SU-DHL-6 (cell line): ENCODE data around the gene RYK.

ENCODE experiments used
- H2AFZ ChIP-seq: fragments of 200-600 bp; sonication (generic); 2 replicates; pipeline ENCODE4 v1.6.1; 2014; ENCODE audit warnings: low read depth, mild to moderate bottlenecking, moderate library complexity, mixed read lengths, antibody characterized with exemption, low read length; ENCODE audit not compliant: severe bottlenecking
- H3F3A ChIP-seq: fragments of 200-600 bp; shearing (Covaris generic); 2 replicates; pipeline ENCODE4 v1.6.0; 2016; ENCODE audit warnings: antibody characterized with exemption, mild to moderate bottlenecking; ENCODE audit not compliant: insufficient read depth
- H3K27ac ChIP-seq: fragments of 200-600 bp; sonication (generic); 2 replicates; pipeline ENCODE4 v1.5.1; 2016; ENCODE audit warnings: low read depth, mild to moderate bottlenecking, low read length, moderate library complexity, mixed read lengths
- H3K27me3 ChIP-seq: fragments of 200-600 bp; sonication (generic), shearing (Covaris generic); 2 replicates; pipeline ENCODE4 v1.6.0; 2014; ENCODE audit warnings: mild to moderate bottlenecking, low read length
- H3K36me3 ChIP-seq: fragments of 200-600 bp; sonication (generic); 2 replicates; pipeline ENCODE4 v1.6.1; 2014; ENCODE audit warnings: mild to moderate bottlenecking, low read length, mixed read lengths
- H3K4me2 ChIP-seq: fragments of 300-600, 200-600 bp; shearing (Covaris generic), sonication (generic); 2 replicates; pipeline ENCODE4 v1.6.0; 2014; ENCODE audit warnings: low read length, low read depth, mild to moderate bottlenecking; ENCODE audit not compliant: poor library complexity, severe bottlenecking
- H3K4me3 ChIP-seq: fragments of 200-600 bp; sonication (generic); 2 replicates; pipeline ENCODE4 v1.5.1; 2014; ENCODE audit warnings: antibody characterized with exemption, low read length, mild to moderate bottlenecking, mixed read lengths; ENCODE audit not compliant: insufficient read depth, poor library complexity, severe bottlenecking
- H3K79me2 ChIP-seq: fragments of 200-600 bp; sonication (generic); 2 replicates; pipeline ENCODE4 v1.6.1; 2014; ENCODE audit warnings: mild to moderate bottlenecking, low read length, moderate library complexity; ENCODE audit not compliant: insufficient read depth
- H3K9ac ChIP-seq: fragments of 200-600 bp; sonication (generic); 2 replicates; pipeline ENCODE4 v1.7.0; 2014; ENCODE audit warnings: mild to moderate bottlenecking, low read length
- H3K9me2 ChIP-seq: fragments of 200-600 bp; sonication (generic); replicated peaks from 2 replicates; pipeline ENCODE4 v1.6.1; 2014; ENCODE audit warnings: low read length; ENCODE audit not compliant: insufficient read depth
- H3K9me3 ChIP-seq: fragments of 200-600 bp; sonication (generic); 2 replicates; pipeline ENCODE4 v1.6.1; 2014; ENCODE audit warnings: low read length, mixed read lengths; ENCODE audit not compliant: insufficient read depth
- H4K20me1 ChIP-seq: fragments of 200-600 bp; sonication (generic); 2 replicates; pipeline ENCODE4 v1.6.1; 2014; ENCODE audit warnings: low read depth, mild to moderate bottlenecking, antibody characterized with exemption, low read length, moderate library complexity, mixed read lengths
- EZH2phosphoT487 ChIP-seq: fragments of 200-600 bp; sonication (generic), shearing (Covaris generic); conservative IDR thresholded peaks from 2 replicates; pipeline ENCODE4 v1.6.1; 2018; ENCODE audit warnings: mild to moderate bottlenecking, antibody characterized with exemption, low read length, moderate library complexity, mixed read lengths
- TF ChIP-seq, protein P1 (sequence below): fragments of 200-600 bp; sonication (generic); IDR thresholded peaks from one replicate; pipeline ENCODE4 v1.5.1; 2017; ENCODE audit warnings: antibody characterized with exemption, mild to moderate bottlenecking, low read length, moderate library complexity; ENCODE audit not compliant: insufficient read depth, poor library complexity, severe bottlenecking

Gene RYK

GRCh38 chr3:134148534-134148933, 102.1 kb downstream of the RYK start:
- Histone ChIP-seq H3K9ac (no peak overlapping the region), H3K27ac (no peak overlapping the region), H3K9me2 (no peaks in the 10 kb centered on the region), H3K27me3 (no peaks in the 10 kb centered on the region), H2AFZ (no peak overlapping the region), H3K4me2 (no peak overlapping the region), H3K4me3 (no peak overlapping the region), H3K79me2 (no peaks in the 10 kb centered on the region), H3K9me3 (no peaks in the 10 kb centered on the region), H3F3A (no peaks in the 10 kb centered on the region), H3K36me3 (no peaks in the 10 kb centered on the region), H4K20me1 (no peaks in the 10 kb centered on the region)
- TF ChIP-seq, protein P1, sequence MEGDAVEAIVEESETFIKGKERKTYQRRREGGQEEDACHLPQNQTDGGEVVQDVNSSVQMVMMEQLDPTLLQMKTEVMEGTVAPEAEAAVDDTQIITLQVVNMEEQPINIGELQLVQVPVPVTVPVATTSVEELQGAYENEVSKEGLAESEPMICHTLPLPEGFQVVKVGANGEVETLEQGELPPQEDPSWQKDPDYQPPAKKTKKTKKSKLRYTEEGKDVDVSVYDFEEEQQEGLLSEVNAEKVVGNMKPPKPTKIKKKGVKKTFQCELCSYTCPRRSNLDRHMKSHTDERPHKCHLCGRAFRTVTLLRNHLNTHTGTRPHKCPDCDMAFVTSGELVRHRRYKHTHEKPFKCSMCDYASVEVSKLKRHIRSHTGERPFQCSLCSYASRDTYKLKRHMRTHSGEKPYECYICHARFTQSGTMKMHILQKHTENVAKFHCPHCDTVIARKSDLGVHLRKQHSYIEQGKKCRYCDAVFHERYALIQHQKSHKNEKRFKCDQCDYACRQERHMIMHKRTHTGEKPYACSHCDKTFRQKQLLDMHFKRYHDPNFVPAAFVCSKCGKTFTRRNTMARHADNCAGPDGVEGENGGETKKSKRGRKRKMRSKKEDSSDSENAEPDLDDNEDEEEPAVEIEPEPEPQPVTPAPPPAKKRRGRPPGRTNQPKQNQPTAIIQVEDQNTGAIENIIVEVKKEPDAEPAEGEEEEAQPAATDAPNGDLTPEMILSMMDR, result no peak
- no peak for TF ChIP-seq EZH2phosphoT487

GRCh38 chr3:134147411-134147810, 103.2 kb downstream of the RYK start:
- Histone ChIP-seq H4K20me1 (no peaks in the 10 kb centered on the region), H3K9me3 (no peaks in the 10 kb centered on the region), H3K79me2 (no peaks in the 10 kb centered on the region), H3K27ac (no peak overlapping the region), H3K9me2 (no peaks in the 10 kb centered on the region), H3K36me3 (no peaks in the 10 kb centered on the region), H3K4me3 (no peak overlapping the region), H3K9ac (no peak overlapping the region), H3F3A (no peaks in the 10 kb centered on the region), H2AFZ (no peak overlapping the region), H3K27me3 (no peaks in the 10 kb centered on the region), H3K4me2 (no peak overlapping the region)
- no peak for TF ChIP-seq EZH2phosphoT487
- TF ChIP-seq, protein P1, result no peak

DNA sequence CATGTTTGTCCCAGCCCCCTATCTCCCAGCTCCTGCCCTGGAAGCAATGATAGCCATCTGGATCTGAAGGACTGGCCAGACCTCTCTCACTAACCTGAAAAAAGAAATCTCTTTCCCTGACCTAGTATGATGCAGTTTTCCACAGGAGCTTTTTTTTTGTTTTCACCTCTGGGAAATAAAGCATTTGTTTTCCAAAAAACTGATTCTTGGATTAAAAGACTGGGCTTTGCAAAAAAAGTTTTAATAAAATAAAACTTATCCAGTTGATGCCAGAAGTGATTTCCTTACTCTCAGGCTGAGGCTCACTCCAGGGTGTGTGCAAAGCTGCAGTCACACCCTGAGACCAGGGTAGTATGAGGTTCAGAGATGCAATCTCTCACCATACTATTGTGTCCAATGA, 104.0 kb downstream of the RYK start:
- no peak overlapping the region for H3K27ac ChIP-seq
- H3K27me3 ChIP-seq, result no peaks in the 10 kb centered on the region
- no peaks in the 10 kb centered on the region for H3K36me3 ChIP-seq
- no peak overlapping the region for H3K9ac ChIP-seq
- H2AFZ ChIP-seq, result no peak overlapping the region
- no peaks in the 10 kb centered on the region for H3F3A ChIP-seq
- no peak overlapping the region for H3K4me3 ChIP-seq
- H4K20me1 ChIP-seq, result no peaks in the 10 kb centered on the region
- TF ChIP-seq, protein P1, result no peak
- no peak for TF ChIP-seq EZH2phosphoT487
- no peaks in the 10 kb centered on the region for H3K9me2 ChIP-seq
- no peaks in the 10 kb centered on the region for H3K79me2 ChIP-seq
- no peaks in the 10 kb centered on the region for H3K9me3 ChIP-seq
- no peak overlapping the region for H3K4me2 ChIP-seq
